GM18498 (cell line): ENCODE measurements around the gene PHAF1.
A peak's percentile ranks its signal among the peaks of the same experiment; 100 is the strongest.

Source experiments
- ATAC-seq: cut with Tn5 transposase; IDR thresholded peaks from one replicate; pipeline ENCODE4 v1.9.1; 2021; ENCODE audit warnings: mild to moderate bottlenecking, moderate library complexity; ENCODE audit not compliant: unreplicated experiment

The PHAF1 gene

GRCh38 chr16:67162506-67163163 is 52.9 kb downstream of the PHAF1 start:
- ATAC-seq, result no peak

- ATAC-seq, result no peak
Measured at GRCh38 chr16:67163164-67163998, 53.6 kb downstream of the PHAF1 start.

- no peak for ATAC-seq
Measured at GRCh38 chr16:67163999-67164558, 54.3 kb downstream of the PHAF1 start.

GRCh38 chr16:67164599-67165061 is 54.9 kb downstream of the PHAF1 start, which contains the start of gene HSF4:
Gene HSF4, plus strand, starts transcription at chr16:67164745. Its CDS starts 67 bp downstream, at chr16:67164812.
- no peak for ATAC-seq

GRCh38 chr16:67165121-67166078 is 55.7 kb downstream of the PHAF1 start:
- ATAC-seq, result no peak

GRCh38 chr16:67166110-67166547 is 56.4 kb downstream of the PHAF1 start:
- ATAC-seq, result no peak

GRCh38 chr16:67166598-67167168 is 56.9 kb downstream of the PHAF1 start:
- ATAC-seq, result no peak

- ATAC-seq, result no peak
Measured at GRCh38 chr16:67167588-67167987, 57.8 kb downstream of the PHAF1 start.

- ATAC-seq, result no peak
Measured at GRCh38 chr16:67169011-67169451, 59.3 kb downstream of the PHAF1 start.

GRCh38 chr16:67169642-67170167 is 60.0 kb downstream of the PHAF1 start:
- no peak for ATAC-seq

- peak; percentile 33 for ATAC-seq
Measured at GRCh38 chr16:67170168-67170948, 60.6 kb downstream of the PHAF1 start, which contains the start of gene NOL3. Gene NOL3, plus strand, starts transcription at chr16:67170538.

- no peak for ATAC-seq
Measured at GRCh38 chr16:67170949-67171649, 61.4 kb downstream of the PHAF1 start.

- ATAC-seq, result no peak
Measured at GRCh38 chr16:67173323-67173722, 63.6 kb downstream of the PHAF1 start.

GRCh38 chr16:67173808-67174705 is 64.3 kb downstream of the PHAF1 start:
- peak; percentile 57 for ATAC-seq

GRCh38 chr16:67174706-67175231 is 65.0 kb downstream of the PHAF1 start:
- no peak for ATAC-seq

GRCh38 chr16:67176662-67177061 is 66.9 kb downstream of the PHAF1 start:
- ATAC-seq, result no peak
